K562 (cell line): ENCODE data around the gene FBLN2. TPM values are rescaled to one million over a fixed set of nuclear protein-coding genes. Genes with fewer than 3 reads are reported as not detected.

Experiments
- ATAC-seq: fragments of 200-7000 bp; cut with Tn5 transposase; 3 replicates; pipeline ENCODE4 v1.9.1; 2020; ENCODE audit warnings: moderate library complexity
- BruUV-seq: library from RNA; stranded (reverse); fragments of 400-500 nt; replicated peaks from 2 replicates; lab custom pipeline; 2021; lab: Mats Ljungman, UMichigan
- CTCF ChIA-PET: fragments of 300-600 bp; formaldehyde crosslinking; extraction: SDS; loops from one replicate; lab custom pipeline; 2021; ENCODE audit warnings: low intra/inter-chr PET ratio; lab: Yijun Ruan, JAX
- POLR2A ChIA-PET: fragments of 300-600, 350-650 bp; sonication (Branson Sonifier 250); formaldehyde crosslinking; extraction: SDS; loops from one replicate; lab custom pipeline; 2021; ENCODE audit warnings: antibody characterized with exemption, inconsistent platforms; lab: Yijun Ruan, JAX
- DNase-seq, 4 experiments: peaks; one replicate each; pipeline versions ENCODE4 v3.0.0 to v3.0.0-alpha.2; 2011 to 2018; ENCODE audit warnings: low spot score in 3 of 4, mixed read lengths in 3 of 4; ENCODE audit errors: extremely low read depth in 1 of 4
- FAIRE-seq: peaks from 2 replicates; lab custom pipeline; 2011; peaks lifted over from hg19 to GRCh38; lab: Jason Lieb, UNC
- H2AFZ ChIP-seq: 2 replicates; pipeline ENCODE4 v1.6.0; 2011; ENCODE audit warnings: low read depth, low read length, control low read depth, inconsistent platforms
- H3K27ac ChIP-seq: fragments of 200-600 bp; 3 replicates; pipeline ENCODE4 v1.8.0; 2011; ENCODE audit warnings: low read depth, mild to moderate bottlenecking, control low read depth, inconsistent platforms, low read length, moderate library complexity, mixed read lengths; ENCODE audit errors: extremely low read depth
- H3K27me3 ChIP-seq, 2 experiments: fragments of 300-600 bp in 1 of 2; 2 replicates in 1 of 2; 3 replicates in 1 of 2; pipeline versions ENCODE4 v1.6.0 to v1.8.0; 2011; ENCODE audit warnings: inconsistent platforms in 2 of 2, low read length in 2 of 2, mild to moderate bottlenecking in 1 of 2, mixed read lengths in 1 of 2, moderate library complexity in 1 of 2; ENCODE audit not compliant: control insufficient read depth in 2 of 2, insufficient read depth in 2 of 2
- H3K36me3 ChIP-seq: fragments of 300-600 bp; 3 replicates; pipeline ENCODE4 v1.8.0; 2011; ENCODE audit warnings: mild to moderate bottlenecking, low read length, inconsistent platforms; ENCODE audit not compliant: control insufficient read depth, insufficient read depth
- H3K4me1 ChIP-seq, 2 experiments: fragments of 200-600 bp in 1 of 2; replicated peaks in 1 of 2; 2 replicates in 1 of 2; 3 replicates in 1 of 2; pipeline versions ENCODE4 v1.5.1 to v1.8.0; 2011; ENCODE audit warnings: inconsistent platforms in 2 of 2, low read length in 2 of 2, mild to moderate bottlenecking in 1 of 2, mixed read lengths in 1 of 2, moderate library complexity in 1 of 2; ENCODE audit not compliant: control insufficient read depth in 2 of 2, insufficient read depth in 2 of 2
- H3K4me2 ChIP-seq: 2 replicates; pipeline ENCODE4 v1.6.1; 2011; ENCODE audit warnings: low read length, control low read depth, inconsistent platforms, mixed read lengths; ENCODE audit not compliant: insufficient read depth
- H3K4me3 ChIP-seq: fragments of 200-600 bp; sonication (generic), shearing (Covaris generic); 2 replicates; pipeline ENCODE4 v1.5.1; 2016; ENCODE audit warnings: control low read depth, inconsistent platforms
- H3K79me2 ChIP-seq: fragments of 200-600 bp; 3 replicates; pipeline ENCODE4 v1.8.0; 2011; ENCODE audit warnings: low read length, inconsistent platforms; ENCODE audit not compliant: control insufficient read depth, insufficient read depth
- H3K9ac ChIP-seq, 2 experiments: 2 replicates each; pipeline versions ENCODE4 v1.6.0 to v1.6.1; 2011; ENCODE audit warnings: low read depth in 2 of 2, low read length in 2 of 2, control low read depth in 1 of 2, inconsistent platforms in 1 of 2, mild to moderate bottlenecking in 1 of 2, mixed read lengths in 1 of 2; ENCODE audit not compliant: insufficient read depth in 1 of 2
- H3K9me1 ChIP-seq: one replicate; pipeline ENCODE4 v1.6.0; 2011; ENCODE audit warnings: inconsistent platforms, mild to moderate bottlenecking, low read length, moderate library complexity; ENCODE audit not compliant: control insufficient read depth, insufficient read depth
- H3K9me3 ChIP-seq: replicated peaks from 2 replicates; pipeline ENCODE4 v1.5.1; 2011; ENCODE audit warnings: low read depth, low read length, inconsistent platforms; ENCODE audit not compliant: control insufficient read depth, insufficient read depth
- H4K20me1 ChIP-seq: replicated peaks from 2 replicates; pipeline ENCODE4 v1.6.1; 2011; ENCODE audit warnings: low read length, inconsistent platforms, mixed read lengths; ENCODE audit not compliant: control insufficient read depth, insufficient read depth
- ATF2 ChIP-seq: sonication (generic); formaldehyde crosslinking; IDR thresholded peaks from 2 replicates; pipeline ENCODE4 v1.8.1; 2022; ENCODE audit warnings: missing genetic modification reagents
- HSF4 ChIP-seq: fragments of 250-450 bp; sonication (Bioruptor Pico); IDR thresholded peaks from 2 replicates; pipeline ENCODE4 v2.1.2; 2022; ENCODE audit warnings: mild to moderate bottlenecking, moderate library complexity, borderline replicate concordance
- KAT2B ChIP-seq: IDR thresholded peaks from one replicate; pipeline ENCODE4 v1.6.1; 2012; ENCODE audit warnings: low read depth, mild to moderate bottlenecking, control low read depth, inconsistent platforms, low read length, moderate library complexity
- MCM5 ChIP-seq: fragments of 450-650 bp; IDR thresholded peaks from 2 replicates; pipeline ENCODE4 v1.6.1; 2016; ENCODE audit warnings: low read depth
- PPARD ChIP-seq: fragments of 250-450 bp; sonication (Bioruptor Pico); IDR thresholded peaks from 2 replicates; pipeline ENCODE4 v1.8.0; 2022; ENCODE audit warnings: inconsistent platforms, mild to moderate bottlenecking, moderate library complexity
- RBM34 ChIP-seq: fragments of 200-400 bp; formaldehyde crosslinking; IDR thresholded peaks from 2 replicates; pipeline ENCODE4 v1.6.1; 2018; ENCODE audit warnings: low read length, borderline replicate concordance; ENCODE audit not compliant: insufficient read depth
- RREB1 ChIP-seq: fragments of 250-450 bp; sonication (Bioruptor Pico); IDR thresholded peaks from 2 replicates; pipeline ENCODE4 v1.4.0; 2020
- ZBED1 ChIP-seq: IDR thresholded peaks from 2 replicates; pipeline ENCODE4 v1.6.1; 2014
- ZBTB2 ChIP-seq: fragments of 450-650 bp; IDR thresholded peaks from 2 replicates; pipeline ENCODE4 v1.6.1; 2016; ENCODE audit warnings: antibody characterized with exemption
- ZNF146 ChIP-seq: IDR thresholded peaks from one replicate; pipeline ENCODE4 v1.6.1; 2018; ENCODE audit warnings: missing compliant biosample characterization; ENCODE audit not compliant: unreplicated experiment
- ZNF174 ChIP-seq: fragments of 250-450 bp; sonication (Bioruptor Pico); IDR thresholded peaks from 2 replicates; pipeline ENCODE4 v1.4.0; 2020; ENCODE audit warnings: mild to moderate bottlenecking
- ZNF511 ChIP-seq: sonication (generic); formaldehyde crosslinking; IDR thresholded peaks from 2 replicates; pipeline ENCODE4 v1.8.0; 2022; ENCODE audit warnings: mild to moderate bottlenecking, missing genetic modification reagents
- ZNF699 ChIP-seq: fragments of 250-450 bp; sonication (Bioruptor Pico); IDR thresholded peaks from 2 replicates; pipeline ENCODE4 v1.8.0; 2021; ENCODE audit warnings: mild to moderate bottlenecking, moderate library complexity; ENCODE audit not compliant: insufficient replicate concordance
- WGBS: fragments of 100-300 bp; shearing (Covaris generic); methylation state at CpG from one replicate; pipeline ENCODE4 v1.1.6; 2016; ENCODE audit warnings: low coverage, mixed read lengths; ENCODE audit not compliant: insufficient coverage; ENCODE audit errors: missing lambda C conversion rate; 5-methylcytosine and 5-hydroxymethylcytosine counted together
- in situ Hi-C: fragments of 300-500 bp; cut with MboI; formaldehyde crosslinking; loops from 4 replicates; pipeline ENCODE4 v1.15.0; 2018; ENCODE audit warnings: inconsistent platforms, mixed read lengths
- intact Hi-C: fragments of 100-400 bp; cut with micrococcal nuclease; formaldehyde crosslinking; loops from 2 replicates; pipeline ENCODE4 v1.14.2; 2022
- polyA plus RNA-seq, 8 experiments: library from polyadenylated mRNA; depleted of rRNA in 4 of 8; stranded (reverse) in 5 of 8; unstranded in 3 of 8; fragments of >200 nt; fragmentation: Nextera tagmentation in 2 of 8; fragmentation: Illumina TruSeq in 1 of 8; extraction: Ambion mirVana in 2 of 8; extraction: Trizol in 1 of 8; gene quantifications; 2 replicates each; pipeline versions ENCODE4 v1.2.1 to v1.2.3, GENCODE V29; 2011 to 2014; ENCODE audit warnings: inconsistent platforms in 1 of 8, missing spikeins in 1 of 8
- total RNA-seq, 7 experiments: library from RNA; depleted of rRNA in 6 of 7; stranded (reverse); fragments of >200 nt in 6 of 7; fragmentation: Illumina TruSeq in 2 of 7; extraction: Trizol in 2 of 7; gene quantifications; 2 replicates each; pipeline versions ENCODE4 v1.2.1 to v1.2.3, GENCODE V29; 2011 to 2021; ENCODE audit warnings: low replicate concordance in 1 of 7

FBLN2 gene
- total and polyA plus RNA-seq, 9 of the 15 experiments (the other 6 are each of a cell fraction or from before 2014, with no cell fraction given): 0.03 to 0.10 (median 0.04) TPM; not detected in 6

- Histone ChIP-seq H3K36me3 (no peaks in the 10 kb centered on the region), H3K4me1 (no peaks in the 10 kb centered on the region), H3K9ac (no peak overlapping the region), H3K79me2 (no peaks in the 10 kb centered on the region), H3K4me3 (no peak overlapping the region), H3K27ac (no peak overlapping the region), H3K4me2 (no peak overlapping the region), H2AFZ (no peak overlapping the region), H4K20me1 (peaks cover 16% of the 10 kb centered on the region; the same call in 1 of the 2 replicates), H3K27me3 (peaks cover 64 to 95% of the 10 kb centered on the region in 2 experiments), H3K9me3 (no peaks in the 10 kb centered on the region), H3K9me1 (no peaks in the 10 kb centered on the region)
- ATAC-seq (no peak), DNase-seq (no peak), FAIRE-seq (no peak)
- BruUV-seq: no TSS peak
- in situ Hi-C loops: no loop called here
- intact Hi-C loops: no loop called here
- ChIA-PET POLR2A (interaction anchor here (2.2 kb wide), 1 partner anchor 12 kb away, joined by 5 read pairs; no protein-coding TSS in a partner anchor), CTCF (no interaction called here)
- 1% methylated on average over 5 of the region's 5 CpGs for WGBS
- TF ChIP-seq KAT2B (no peak), ZBED1 (no peak), RREB1 (CRISPR knock-in tag) (no peak), ZNF699 (no peak), HSF4 (CRISPR knock-in tag) (no peak), ZNF146 (CRISPR knock-in tag) (no peak), ATF2 (no peak), ZBTB2 (no peak), PPARD (CRISPR knock-in tag) (no peak), ZNF511 (CRISPR knock-in tag) (no peak), RBM34 (no peak), MCM5 (no peak), ZNF174 (no peak)
Observed at GRCh38 chr3:13532631-13533030, 16.3 kb upstream of the FBLN2 start.
